ENCODE data around the gene ALKBH5.

ALKBH5 gene

DNA sequence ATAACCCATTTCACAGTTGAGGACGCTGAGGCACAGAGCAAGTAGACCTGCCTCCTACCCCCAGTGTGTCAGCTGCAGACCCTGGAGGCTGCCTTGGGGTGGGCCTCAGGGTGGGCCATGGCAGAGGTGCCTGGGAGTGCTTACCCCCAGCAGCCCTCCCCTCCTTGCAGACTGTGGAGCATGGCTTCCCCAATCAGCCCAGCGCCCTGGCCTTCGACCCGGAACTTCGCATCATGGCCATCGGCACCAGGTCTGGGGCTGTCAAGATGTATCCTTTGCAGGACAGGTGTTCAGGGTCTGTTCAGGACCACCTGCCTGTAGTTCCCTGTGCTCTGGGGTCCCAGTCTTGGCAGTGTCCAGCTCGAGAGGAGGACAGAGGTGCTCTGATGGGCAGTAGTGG lies 46.1 kb downstream of the ALKBH5 start (continued):
- no peak for TF ChIP-seq ZNF169 (tag by site-specific recombination; IDR thresholded peaks at IDR 0.05)

DNA sequence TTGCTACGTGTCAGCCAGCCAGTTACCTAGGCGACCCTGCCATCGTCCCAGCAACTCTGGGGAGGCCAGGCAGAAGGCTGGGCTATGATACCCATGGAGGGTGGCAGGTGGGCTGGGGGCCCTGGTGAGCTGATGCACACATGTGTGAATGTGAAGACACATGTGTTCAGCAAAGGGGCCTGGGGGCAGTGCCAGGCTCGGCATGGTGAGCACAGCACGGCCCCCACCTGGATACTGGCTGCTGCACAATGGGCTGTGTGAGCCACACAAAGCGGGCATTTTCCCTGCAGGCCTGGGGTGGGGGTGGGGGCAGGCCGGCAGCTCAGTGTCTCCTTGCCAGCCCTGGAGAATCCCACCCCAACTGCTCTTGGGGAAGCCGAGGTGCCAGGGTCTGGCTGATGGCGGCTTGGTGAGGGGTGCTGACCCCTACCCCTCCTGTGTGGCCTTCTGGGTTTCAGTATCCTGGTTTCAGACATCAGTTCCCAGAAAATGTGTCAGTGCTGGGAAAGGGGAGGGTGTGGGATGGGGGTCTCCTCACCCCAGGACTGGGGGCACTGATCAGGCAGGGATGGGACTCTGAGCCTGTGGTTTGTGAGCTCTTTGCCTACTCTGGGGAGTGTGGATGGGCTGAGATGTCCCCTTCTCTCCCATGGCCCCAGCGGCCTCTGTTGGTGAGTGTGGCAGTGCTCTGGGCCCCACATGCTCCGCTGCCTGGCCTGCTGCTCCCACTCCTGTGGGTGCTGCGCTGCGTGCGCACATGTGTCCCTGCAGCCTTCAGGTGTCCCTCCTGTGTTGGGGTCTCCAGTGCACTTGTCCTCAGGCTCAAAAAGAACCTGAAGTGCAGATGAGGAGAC lies 46.9 kb downstream of the ALKBH5 start:
- ChIA-PET CTCF (interaction anchor here (0.6 kb wide), 1 partner anchor 76 kb away, joined by 3 read pairs; no protein-coding TSS in a partner anchor), POLR2A (interaction anchor here (0.5 kb wide), 1 partner anchor 19 kb away, joined by 3 read pairs; no protein-coding TSS in a partner anchor)
- no peak overlapping the region for H3K27ac ChIP-seq (ENCODE audit: extremely low read depth, low read depth, low read length)
- no peaks in the 10 kb centered on the region for H3K9me3 ChIP-seq (ENCODE audit: control insufficient read depth, insufficient read depth, low read depth, low read length)
- H3K36me3 ChIP-seq (ENCODE audit: control insufficient read depth in 2 of 2, insufficient read depth in 1 of 2, low read length in 2 of 2) = peaks cover 0 to 45% of the 10 kb centered on the region in 2 experiments; a peak in 2 of 3 replicates
- peaks cover 4% of the 10 kb centered on the region; the same call in 1 of the 2 replicates for H3K4me1 ChIP-seq (ENCODE audit: control insufficient read depth, insufficient read depth, low read length)
- peak; percentile 89 for TF ChIP-seq SCRT2 (tag by site-specific recombination; IDR thresholded peaks at IDR 0.05)
- TF ChIP-seq SCRT1 (tag by site-specific recombination; IDR thresholded peaks at IDR 0.05; ENCODE audit: borderline replicate concordance) = peak; percentile 40; the same call in 1 of the 2 replicates
- no peak for TF ChIP-seq ZBTB7A (tag by site-specific recombination; IDR thresholded peaks at IDR 0.05; ENCODE audit: low read depth)
- TF ChIP-seq MYNN (tag by site-specific recombination; IDR thresholded peaks at IDR 0.05; ENCODE audit: borderline replicate concordance) = peak; percentile 63; the same call in 1 of the 2 replicates
- H3K4me3 ChIP-seq (ENCODE audit: low read depth, low read length) = no peak overlapping the region

DNA sequence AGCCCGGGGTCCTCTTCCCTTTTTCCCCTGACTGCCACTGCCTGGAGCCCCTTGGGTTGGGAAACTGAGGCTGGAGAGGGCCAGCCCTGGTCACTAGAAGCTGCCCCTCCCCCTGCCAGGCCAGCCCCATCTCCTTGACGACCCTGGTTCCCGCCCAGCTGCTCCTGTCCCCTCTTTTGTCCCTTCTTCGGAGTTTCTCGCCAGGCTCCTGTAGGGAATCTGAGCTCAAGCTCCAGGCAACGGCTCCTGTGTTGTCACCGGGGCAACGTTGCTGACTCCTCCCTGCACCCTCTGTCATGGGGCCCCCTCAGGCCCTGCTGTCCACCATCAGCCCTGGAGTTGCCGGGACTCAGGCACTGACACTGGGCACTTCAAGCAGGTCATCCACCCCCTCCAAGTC lies 47.5 kb downstream of the ALKBH5 start:
- H3K4me3 ChIP-seq (ENCODE audit: low read depth, low read length) = no peak overlapping the region
- H3K9me3 ChIP-seq (ENCODE audit: control insufficient read depth, insufficient read depth, low read depth, low read length) = no peaks in the 10 kb centered on the region
- H3K27ac ChIP-seq (ENCODE audit: extremely low read depth, low read depth, low read length) = no peak overlapping the region
- POLR2A ChIA-PET = no interaction called here
- no peak for TF ChIP-seq ZNF184 (tag by site-specific recombination; IDR thresholded peaks at IDR 0.05)
- TF ChIP-seq KLF1 (tag by site-specific recombination; IDR thresholded peaks at IDR 0.05) = no peak
- TF ChIP-seq ZNF302 (tag by site-specific recombination; IDR thresholded peaks at IDR 0.05; ENCODE audit: low read depth) = no peak
- 0 out of 2 replicates have a peak, but pooled peaks have one; percentile 25 for TF ChIP-seq ZBTB8A (tag by site-specific recombination; IDR thresholded peaks at IDR 0.05)
- TF ChIP-seq ZNF623 (tag by site-specific recombination; IDR thresholded peaks at IDR 0.05) = no peak
- TF ChIP-seq KLF9 (tag by site-specific recombination; IDR thresholded peaks at IDR 0.05; ENCODE audit: low read depth) = no peak
- peaks cover 4% of the 10 kb centered on the region; the same call in 1 of the 2 replicates for H3K4me1 ChIP-seq (ENCODE audit: control insufficient read depth, insufficient read depth, low read length)
- CTCF ChIA-PET = interaction anchor here (0.6 kb wide), 1 partner anchor 77 kb away, joined by 3 read pairs; no protein-coding TSS in a partner anchor
- H3K36me3 ChIP-seq (ENCODE audit: control insufficient read depth in 2 of 2, insufficient read depth in 1 of 2, low read length in 2 of 2) = peaks cover 0 to 52% of the 10 kb centered on the region in 2 experiments; a peak in 2 of 3 replicates

DNA sequence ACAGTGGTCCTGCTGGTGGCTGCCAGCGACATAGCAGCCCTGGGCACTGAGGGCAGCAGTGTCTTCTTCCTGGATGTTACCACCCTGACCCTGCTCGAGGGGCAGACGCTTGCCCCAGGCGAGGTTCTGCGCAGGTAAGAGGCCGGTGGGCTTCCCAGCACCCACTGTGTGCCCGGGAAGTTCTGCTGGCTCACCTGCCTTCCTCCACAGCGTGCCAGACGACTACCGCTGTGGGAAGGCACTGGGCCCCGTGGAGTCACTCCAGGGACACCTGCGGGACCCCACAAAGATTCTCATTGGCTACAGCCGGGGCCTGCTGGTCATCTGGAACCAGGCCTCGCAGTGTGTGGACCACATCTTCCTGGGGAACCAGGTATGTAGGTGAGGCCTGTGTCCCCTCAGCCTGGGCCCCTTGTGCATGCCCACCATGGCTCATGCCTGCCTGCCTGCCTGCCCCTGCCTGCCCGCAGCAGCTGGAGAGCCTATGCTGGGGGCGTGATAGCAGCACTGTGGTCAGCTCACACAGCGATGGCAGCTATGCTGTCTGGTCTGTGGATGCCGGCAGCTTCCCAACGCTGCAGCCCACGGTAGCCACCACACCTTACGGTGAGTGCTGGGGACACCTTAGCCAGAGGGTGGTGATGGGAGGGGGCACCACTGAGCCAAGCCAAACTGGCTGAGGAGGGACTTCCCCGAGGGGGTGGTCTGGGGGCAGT lies 50.3 kb downstream of the ALKBH5 start:
- POLR2A ChIA-PET = interaction anchor here (0.6 kb wide), 1 partner anchor 10 kb away, joined by 5 read pairs; no protein-coding TSS in a partner anchor
- no peaks in the 10 kb centered on the region for H3K4me1 ChIP-seq (ENCODE audit: control insufficient read depth, insufficient read depth, low read length)
- H3K4me3 ChIP-seq (ENCODE audit: low read depth, low read length) = no peak overlapping the region
- TF ChIP-seq KLF7 (tag by site-specific recombination; IDR thresholded peaks at IDR 0.05; ENCODE audit: borderline replicate concordance) (no peak), ZSCAN16 (tag by site-specific recombination; IDR thresholded peaks at IDR 0.05) (no peak), ZNF600 (tag by site-specific recombination; IDR thresholded peaks at IDR 0.05) (no peak), ZNF239 (tag by site-specific recombination; IDR thresholded peaks at IDR 0.05) (no peak), EGR2 (tag by site-specific recombination; IDR thresholded peaks at IDR 0.05; ENCODE audit: low read depth) (peak; percentile 24; the same call in 1 of the 2 replicates), FEZF1 (tag by site-specific recombination; IDR thresholded peaks at IDR 0.05) (no peak)
- TF ChIP-seq, protein P1, sequence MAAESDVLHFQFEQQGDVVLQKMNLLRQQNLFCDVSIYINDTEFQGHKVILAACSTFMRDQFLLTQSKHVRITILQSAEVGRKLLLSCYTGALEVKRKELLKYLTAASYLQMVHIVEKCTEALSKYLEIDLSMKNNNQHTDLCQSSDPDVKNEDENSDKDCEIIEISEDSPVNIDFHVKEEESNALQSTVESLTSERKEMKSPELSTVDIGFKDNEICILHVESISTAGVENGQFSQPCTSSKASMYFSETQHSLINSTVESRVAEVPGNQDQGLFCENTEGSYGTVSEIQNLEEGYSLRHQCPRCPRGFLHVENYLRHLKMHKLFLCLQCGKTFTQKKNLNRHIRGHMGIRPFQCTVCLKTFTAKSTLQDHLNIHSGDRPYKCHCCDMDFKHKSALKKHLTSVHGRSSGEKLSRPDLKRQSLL (tag by site-specific recombination; IDR thresholded peaks at IDR 0.05) = no peak
- CTCF ChIA-PET = no interaction called here
- H3K36me3 ChIP-seq (ENCODE audit: control insufficient read depth in 2 of 2, insufficient read depth in 1 of 2, low read length in 2 of 2) = peaks cover 0 to 79% of the 10 kb centered on the region in 2 experiments; a peak in 2 of 3 replicates
- H3K9me3 ChIP-seq (ENCODE audit: control insufficient read depth, insufficient read depth, low read depth, low read length) = no peaks in the 10 kb centered on the region
- no peak overlapping the region for H3K27ac ChIP-seq (ENCODE audit: extremely low read depth, low read depth, low read length)

All from HEK293 (cell line).